ENCODE data around the gene TXK. TPM values are rescaled to one million over a fixed set of nuclear protein-coding genes. Genes with fewer than 3 reads are reported as not detected.

The TXK gene
- polyA plus RNA-seq, 4 donors, result 0.54 to 3.4 (median 1.0) TPM

DNA sequence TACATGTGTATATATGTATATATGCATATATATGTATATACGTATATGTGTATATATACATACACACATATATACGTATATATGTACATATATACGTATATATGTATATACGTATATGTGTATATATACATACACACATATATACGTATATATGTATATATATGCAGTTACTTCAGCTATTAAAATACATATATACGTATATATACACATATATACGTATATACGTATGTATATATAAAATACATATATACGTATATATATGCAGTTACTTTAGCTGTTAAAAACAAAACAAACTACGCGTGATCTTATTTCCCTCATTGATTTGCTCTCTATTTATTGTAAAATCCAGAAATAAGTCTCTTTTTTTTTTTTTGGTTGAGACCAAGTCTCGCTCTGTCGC lies 13.9 kb downstream of the TXK start:
- WGBS, 3 donors, result 90 to 93% (median 91%) methylated on average over 13 of the region's 13 CpGs
- Histone ChIP-seq H3K27me3 (ENCODE audit: control insufficient read depth in 3 of 3, insufficient read depth in 3 of 3, low read length in 3 of 3) (no peaks in the 10 kb centered on the region), H3K36me3 (ENCODE audit: control insufficient read depth in 3 of 3, insufficient read depth in 2 of 3, low read depth in 1 of 3, low read length in 3 of 3) (no peaks in the 10 kb centered on the region), H3K9me3 (ENCODE audit: control insufficient read depth in 2 of 2, insufficient read depth in 1 of 2, low read depth in 1 of 2, low read length in 1 of 2) (no peaks in the 10 kb centered on the region), H3K27ac (ENCODE audit: low read depth in 1 of 3, low read length in 2 of 3) (no peak overlapping the region), H3K4me1 (ENCODE audit: control insufficient read depth in 3 of 3, insufficient read depth in 2 of 3, low read depth in 1 of 3, low read length in 2 of 3) (no peaks in the 10 kb centered on the region), H3K4me3 (ENCODE audit: low read depth in 1 of 3, low read length in 3 of 3) (no peak overlapping the region)
- FAIRE-seq (peak; percentile 81), DNase-seq (no peak)

DNA sequence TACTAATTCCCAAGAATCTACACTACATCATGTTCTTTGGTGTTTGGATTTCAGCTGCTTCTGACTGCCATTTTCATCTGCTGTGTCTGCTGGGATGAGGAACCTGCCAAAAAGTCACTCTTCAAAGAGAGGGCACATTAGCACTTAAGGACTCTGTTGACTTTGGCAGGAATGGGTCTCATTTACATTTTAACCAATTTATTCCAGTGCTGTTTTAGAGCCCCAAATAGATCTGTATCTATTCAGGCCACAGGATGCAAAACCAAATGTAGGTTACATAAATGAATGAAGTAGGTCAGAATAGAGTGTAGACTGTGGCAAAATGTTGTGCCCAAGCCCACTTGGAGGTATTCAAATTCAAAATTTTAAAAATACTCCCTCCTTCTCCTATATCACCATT lies 14.4 kb downstream of the TXK start:
- Histone ChIP-seq H3K9me3 (ENCODE audit: control insufficient read depth in 2 of 2, insufficient read depth in 1 of 2, low read depth in 1 of 2, low read length in 1 of 2) (no peaks in the 10 kb centered on the region), H3K4me1 (ENCODE audit: control insufficient read depth in 3 of 3, insufficient read depth in 2 of 3, low read depth in 1 of 3, low read length in 2 of 3) (no peaks in the 10 kb centered on the region), H3K27ac (ENCODE audit: low read depth in 1 of 3, low read length in 2 of 3) (no peak overlapping the region), H3K36me3 (ENCODE audit: control insufficient read depth in 3 of 3, insufficient read depth in 2 of 3, low read depth in 1 of 3, low read length in 3 of 3) (no peaks in the 10 kb centered on the region), H3K27me3 (ENCODE audit: control insufficient read depth in 3 of 3, insufficient read depth in 3 of 3, low read length in 3 of 3) (no peaks in the 10 kb centered on the region), H3K4me3 (ENCODE audit: low read depth in 1 of 3, low read length in 3 of 3) (no peak overlapping the region)
- no peak for DNase-seq
- no peak for FAIRE-seq

DNA sequence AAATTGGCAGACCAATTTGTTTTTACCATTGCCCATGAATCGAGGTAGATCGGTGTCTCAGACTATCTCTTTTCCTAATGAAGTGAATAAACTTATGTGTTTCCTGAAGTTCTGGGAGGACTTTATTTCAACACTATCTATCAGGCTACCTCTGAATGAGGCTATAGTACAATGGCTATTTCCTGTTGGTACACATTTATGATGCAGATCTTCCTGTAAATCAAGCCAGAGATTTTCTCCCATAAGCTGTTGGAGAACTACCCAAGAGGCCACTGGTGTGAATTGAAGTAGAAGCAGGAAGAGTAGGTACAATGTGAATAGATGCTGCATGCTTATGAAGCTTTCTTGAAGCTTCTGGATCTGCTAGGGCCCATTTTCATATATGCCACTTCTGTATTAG lies 16.0 kb downstream of the TXK start:
- Histone ChIP-seq H3K4me3 (ENCODE audit: low read depth in 1 of 3, low read length in 3 of 3) (no peak overlapping the region), H3K27ac (ENCODE audit: low read depth in 1 of 3, low read length in 2 of 3) (no peak overlapping the region), H3K4me1 (ENCODE audit: control insufficient read depth in 3 of 3, insufficient read depth in 2 of 3, low read depth in 1 of 3, low read length in 2 of 3) (no peaks in the 10 kb centered on the region), H3K36me3 (ENCODE audit: control insufficient read depth in 3 of 3, insufficient read depth in 2 of 3, low read depth in 1 of 3, low read length in 3 of 3) (no peaks in the 10 kb centered on the region), H3K9me3 (ENCODE audit: control insufficient read depth in 2 of 2, insufficient read depth in 1 of 2, low read depth in 1 of 2, low read length in 1 of 2) (no peaks in the 10 kb centered on the region), H3K27me3 (ENCODE audit: control insufficient read depth in 3 of 3, insufficient read depth in 3 of 3, low read length in 3 of 3) (no peaks in the 10 kb centered on the region)
- 93 to 95% (median 94%) methylated on average over 2 of the region's 2 CpGs for WGBS, 3 donors
- no peak for DNase-seq
- no peak for FAIRE-seq

DNA sequence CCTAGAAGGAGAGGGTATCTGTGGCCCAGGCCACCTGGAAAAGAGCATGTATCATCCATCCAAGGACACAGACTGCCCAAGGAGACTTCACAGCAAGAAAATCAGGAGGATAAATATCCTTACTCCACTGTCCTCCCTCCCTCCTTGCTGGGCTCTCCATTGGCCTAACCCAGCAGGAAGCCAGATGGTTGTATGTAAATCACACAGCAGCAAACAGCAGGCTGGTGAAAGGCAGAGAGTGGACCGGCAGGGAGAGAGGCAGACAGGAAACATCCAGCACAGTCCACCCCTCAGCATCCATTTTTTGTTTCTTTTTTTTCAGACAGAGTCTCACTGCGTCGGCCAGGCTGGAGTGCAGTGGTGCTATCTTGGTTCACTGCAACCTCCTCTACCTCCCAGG lies 17.5 kb downstream of the TXK start:
- no peak overlapping the region for H3K27ac ChIP-seq (ENCODE audit: low read depth in 1 of 3, low read length in 2 of 3)
- no peak for DNase-seq
- no peaks in the 10 kb centered on the region for H3K4me1 ChIP-seq (ENCODE audit: control insufficient read depth in 3 of 3, insufficient read depth in 2 of 3, low read depth in 1 of 3, low read length in 2 of 3)
- H3K9me3 ChIP-seq (ENCODE audit: control insufficient read depth in 2 of 2, insufficient read depth in 1 of 2, low read depth in 1 of 2, low read length in 1 of 2), result no peaks in the 10 kb centered on the region
- H3K36me3 ChIP-seq (ENCODE audit: control insufficient read depth in 3 of 3, insufficient read depth in 2 of 3, low read depth in 1 of 3, low read length in 3 of 3), result no peaks in the 10 kb centered on the region
- 61 to 80% (median 79%) methylated on average over 3 of the region's 3 CpGs for WGBS, 3 donors
- H3K27me3 ChIP-seq (ENCODE audit: control insufficient read depth in 3 of 3, insufficient read depth in 3 of 3, low read length in 3 of 3), result no peaks in the 10 kb centered on the region
- no peak for FAIRE-seq
- H3K4me3 ChIP-seq (ENCODE audit: low read depth in 1 of 3, low read length in 3 of 3), result no peak overlapping the region

DNA sequence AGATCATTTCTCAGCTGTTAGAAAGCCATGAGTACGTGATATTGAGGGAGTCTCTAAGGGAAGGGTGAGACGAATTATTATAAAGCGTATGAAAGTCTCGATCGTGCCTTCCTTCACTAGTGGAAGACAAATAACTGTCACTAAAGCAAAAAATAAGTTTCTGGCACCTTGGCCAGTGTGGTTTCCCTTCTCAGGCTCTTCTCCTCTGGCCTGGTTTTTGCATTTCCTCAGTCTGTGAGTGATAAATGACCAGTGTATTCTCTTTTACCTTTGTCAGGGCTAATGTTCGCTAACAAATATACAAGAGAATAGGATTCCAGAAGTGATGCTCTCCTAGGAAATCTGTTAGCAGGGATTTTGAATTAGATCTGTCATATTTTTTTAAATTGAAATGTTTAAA lies 19.6 kb downstream of the TXK start:
- Histone ChIP-seq H3K4me1 (ENCODE audit: control insufficient read depth in 3 of 3, insufficient read depth in 2 of 3, low read depth in 1 of 3, low read length in 2 of 3) (no peaks in the 10 kb centered on the region), H3K36me3 (ENCODE audit: control insufficient read depth in 3 of 3, insufficient read depth in 2 of 3, low read depth in 1 of 3, low read length in 3 of 3) (no peaks in the 10 kb centered on the region), H3K9me3 (ENCODE audit: control insufficient read depth in 2 of 2, insufficient read depth in 1 of 2, low read depth in 1 of 2, low read length in 1 of 2) (no peaks in the 10 kb centered on the region), H3K4me3 (ENCODE audit: low read depth in 1 of 3, low read length in 3 of 3) (no peak overlapping the region), H3K27ac (ENCODE audit: low read depth in 1 of 3, low read length in 2 of 3) (no peak overlapping the region), H3K27me3 (ENCODE audit: control insufficient read depth in 3 of 3, insufficient read depth in 3 of 3, low read length in 3 of 3) (no peaks in the 10 kb centered on the region)
- 63 to 85% (median 80%) methylated on average over 6 of the region's 6 CpGs for WGBS, 3 donors
- no peak for FAIRE-seq
- DNase-seq, result no peak

DNA sequence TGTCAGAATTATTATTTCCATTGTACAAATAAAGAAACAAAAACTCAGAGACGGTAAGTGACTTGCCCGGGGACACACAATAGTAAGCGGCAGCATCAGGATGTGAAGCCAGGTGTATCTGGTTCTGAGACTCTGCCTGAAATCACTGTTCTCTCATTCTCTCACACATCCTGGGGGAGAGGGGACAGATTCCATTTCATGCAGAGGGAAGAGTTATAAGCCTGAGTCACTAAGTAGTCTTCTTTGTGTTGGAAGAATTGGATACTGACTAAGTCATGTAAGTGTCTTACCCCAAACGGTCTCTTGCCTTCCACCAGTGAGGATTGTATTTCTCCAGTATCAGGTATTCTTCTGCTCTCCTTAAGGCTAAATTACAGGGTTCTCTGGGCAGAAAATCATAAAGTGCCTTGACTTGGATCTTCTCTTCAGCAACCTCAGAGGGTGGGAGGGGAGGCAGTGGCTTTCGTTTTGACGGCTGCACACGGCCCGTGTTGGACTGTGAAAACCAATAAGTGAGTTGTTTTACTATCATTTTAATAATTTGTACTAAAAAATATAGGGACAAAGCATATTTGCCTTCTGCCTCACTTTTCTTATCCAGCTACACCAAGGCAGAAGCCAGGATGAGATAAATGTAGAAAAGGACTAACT lies 21.9 kb downstream of the TXK start:
- peaks cover 0 to 5% (median 0%) of the 10 kb centered on the region in 3 donors for H3K4me1 ChIP-seq (ENCODE audit: control insufficient read depth in 3 of 3, insufficient read depth in 2 of 3, low read depth in 1 of 3, low read length in 2 of 3)
- H3K9me3 ChIP-seq (ENCODE audit: control insufficient read depth in 2 of 2, insufficient read depth in 1 of 2, low read depth in 1 of 2, low read length in 1 of 2), result no peaks in the 10 kb centered on the region
- FAIRE-seq (no peak), DNase-seq (no peak)
- H3K36me3 ChIP-seq (ENCODE audit: control insufficient read depth in 3 of 3, insufficient read depth in 2 of 3, low read depth in 1 of 3, low read length in 3 of 3), result no peaks in the 10 kb centered on the region
- WGBS, 3 donors, result 82 to 89% (median 83%) methylated on average over 8 of the region's 8 CpGs
- no peak overlapping the region for H3K4me3 ChIP-seq (ENCODE audit: low read depth in 1 of 3, low read length in 3 of 3)
- H3K27ac ChIP-seq (ENCODE audit: low read depth in 1 of 3, low read length in 2 of 3), result no peak overlapping the region
- no peaks in the 10 kb centered on the region for H3K27me3 ChIP-seq (ENCODE audit: control insufficient read depth in 3 of 3, insufficient read depth in 3 of 3, low read length in 3 of 3)

DNA sequence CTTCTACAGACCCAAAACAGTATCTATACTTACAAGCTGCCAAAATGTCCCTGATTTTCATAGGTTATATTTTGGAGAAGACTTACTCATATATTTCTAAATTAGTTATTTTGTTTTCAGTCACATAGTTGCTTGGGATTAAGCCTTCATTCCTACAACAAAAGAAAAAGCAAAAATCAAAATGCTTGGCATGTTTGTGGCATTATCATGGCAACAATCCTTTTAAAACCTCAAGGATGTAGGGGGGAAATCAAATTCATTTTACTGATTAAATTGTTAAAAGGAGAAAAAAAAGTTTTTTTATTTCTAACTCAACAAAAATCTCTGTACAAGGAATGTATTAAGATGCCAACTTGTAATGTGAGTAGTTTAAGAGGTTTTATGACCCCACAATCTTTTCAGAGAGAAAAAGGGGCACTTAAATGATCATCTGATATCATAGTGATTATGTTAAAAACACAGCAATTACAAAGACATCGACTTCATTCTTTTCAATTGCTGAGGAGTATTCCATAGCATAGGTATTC lies 23.5 kb downstream of the TXK start:
- H3K4me1 ChIP-seq (ENCODE audit: control insufficient read depth in 3 of 3, insufficient read depth in 2 of 3, low read depth in 1 of 3, low read length in 2 of 3), result peaks cover 0 to 5% (median 0%) of the 10 kb centered on the region in 3 donors
- H3K27me3 ChIP-seq (ENCODE audit: control insufficient read depth in 3 of 3, insufficient read depth in 3 of 3, low read length in 3 of 3), result no peaks in the 10 kb centered on the region
- no peak for FAIRE-seq
- 47 to 75% (median 50%) methylated on average over 1 of the region's 1 CpG for WGBS, 3 donors
- H3K36me3 ChIP-seq (ENCODE audit: control insufficient read depth in 3 of 3, insufficient read depth in 2 of 3, low read depth in 1 of 3, low read length in 3 of 3), result no peaks in the 10 kb centered on the region
- no peak overlapping the region for H3K27ac ChIP-seq (ENCODE audit: low read depth in 1 of 3, low read length in 2 of 3)
- no peaks in the 10 kb centered on the region for H3K9me3 ChIP-seq (ENCODE audit: control insufficient read depth in 2 of 2, insufficient read depth in 1 of 2, low read depth in 1 of 2, low read length in 1 of 2)
- no peak overlapping the region for H3K4me3 ChIP-seq (ENCODE audit: low read depth in 1 of 3, low read length in 3 of 3)
- DNase-seq, result no peak

DNA sequence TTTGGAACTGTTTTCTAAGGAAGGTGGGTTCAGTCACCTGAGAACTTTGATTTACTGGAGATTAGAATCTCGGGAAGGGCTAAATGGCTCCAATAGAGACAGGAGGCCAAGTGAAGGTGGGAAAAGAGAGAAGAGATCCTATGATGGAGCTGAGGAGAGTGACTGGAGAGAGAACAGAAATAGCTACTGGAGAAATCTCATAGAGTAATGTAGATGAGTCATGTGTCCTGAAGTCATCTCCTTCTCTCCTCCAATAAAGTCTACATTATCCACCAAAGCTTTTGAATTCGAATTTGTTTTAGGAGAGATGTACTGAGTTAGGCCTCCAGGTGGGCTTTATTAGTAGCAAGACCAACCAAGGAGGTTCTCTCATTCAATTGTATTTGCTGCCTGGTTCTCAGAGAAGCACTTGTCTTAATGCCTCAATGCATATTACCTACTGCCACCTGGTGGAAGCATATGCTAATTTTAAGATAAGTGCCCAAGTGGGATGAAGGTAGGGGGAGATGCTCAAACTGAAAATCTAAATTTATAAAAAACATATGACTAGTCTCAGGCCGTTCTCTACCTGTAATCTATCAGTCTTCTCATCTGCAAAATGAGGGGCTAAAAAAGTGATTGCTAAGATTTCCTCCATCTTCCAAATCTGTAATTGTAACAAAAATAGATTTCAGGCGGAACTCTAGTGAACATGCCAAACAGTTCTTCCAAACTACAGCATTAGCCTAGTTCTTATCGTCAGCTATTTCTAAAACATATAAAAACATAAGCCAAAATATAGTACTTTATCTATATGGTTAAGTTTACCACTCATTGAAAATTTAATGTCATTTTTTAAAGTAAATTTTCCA lies 24.4 kb downstream of the TXK start:
- Histone ChIP-seq H3K27me3 (ENCODE audit: control insufficient read depth in 3 of 3, insufficient read depth in 3 of 3, low read length in 3 of 3) (no peaks in the 10 kb centered on the region), H3K27ac (ENCODE audit: low read depth in 1 of 3, low read length in 2 of 3) (no peak overlapping the region), H3K4me3 (ENCODE audit: low read depth in 1 of 3, low read length in 3 of 3) (no peak overlapping the region), H3K36me3 (ENCODE audit: control insufficient read depth in 3 of 3, insufficient read depth in 2 of 3, low read depth in 1 of 3, low read length in 3 of 3) (no peaks in the 10 kb centered on the region), H3K4me1 (ENCODE audit: control insufficient read depth in 3 of 3, insufficient read depth in 2 of 3, low read depth in 1 of 3, low read length in 2 of 3) (peaks cover 0 to 5% (median 0%) of the 10 kb centered on the region in 3 donors), H3K9me3 (ENCODE audit: control insufficient read depth in 2 of 2, insufficient read depth in 1 of 2, low read depth in 1 of 2, low read length in 1 of 2) (no peaks in the 10 kb centered on the region)
- no peak for FAIRE-seq
- 50 to 60% (median 51%) methylated on average over 5 of the region's 5 CpGs for WGBS, 3 donors
- peak; percentile 63 to 69 for DNase-seq

Measured in small intestine (tissue), 7 donors.